ENCODE measurements around the gene PRSS57. TPM values are rescaled to one million over a fixed set of nuclear protein-coding genes. Genes with fewer than 3 reads are reported as not detected.

The PRSS57 gene
- total and polyA plus RNA-seq, 2 of the 8 experiments (the other 6 are each of a cell fraction or from before 2014, with no cell fraction given) = not detected

GRCh38 chr19:662962-663681 lies 32.1 kb downstream of the PRSS57 start, which contains the start of gene RNF126 (continued):
- TF ChIP-seq USF2 (IDR thresholded peaks at IDR 0.05; ENCODE audit: low read length) = no peak
- peak; percentile 84 for TF ChIP-seq EGR1 (IDR thresholded peaks at IDR 0.05; ENCODE audit: borderline replicate concordance, low read depth, low read length)
- no peak for TF ChIP-seq EP300 (IDR thresholded peaks at IDR 0.05; ENCODE audit: borderline replicate concordance in 1 of 2, low read depth in 2 of 2, low read length in 2 of 2)
- TF ChIP-seq TCF12 (IDR thresholded peaks at IDR 0.05; ENCODE audit: low read depth, low read length) = no peak
- TF ChIP-seq GABPA (IDR thresholded peaks at IDR 0.05; ENCODE audit: borderline replicate concordance, insufficient read depth, low read length) = no peak
- no peak for TF ChIP-seq CHD7 (IDR thresholded peaks at IDR 0.05; ENCODE audit: insufficient replicate concordance, low read length)
- no peak for TF ChIP-seq JUN (IDR thresholded peaks at IDR 0.05; ENCODE audit: low read depth, low read length)
- no peak for TF ChIP-seq RFX5 (IDR thresholded peaks at IDR 0.05; ENCODE audit: borderline replicate concordance, low read depth, low read length)
- no peak for TF ChIP-seq BCL11A (IDR thresholded peaks at IDR 0.05; ENCODE audit: low read depth in 2 of 2, low read length in 2 of 2)

Measured in H1 (cell line).